Activated CD4-positive, alpha-beta T cell treated with anti-CD3 and anti-CD28 coated beads, Interleukin-2, amount 50 U/mL, for 24 hours (primary cell): ENCODE data around the gene MASP1.
"Not testable (repeated sequence)": the region's sequence is repeated elsewhere in the genome, so short reads cannot be mapped to it uniquely, and the experiment has no call there.

Experiments used
- DNase-seq, 2 donors: peaks; one replicate each; pipeline ENCODE4 v3.0.0-alpha.2; 2020; ENCODE audit warnings: low read depth in 1 of 2, low spot score in 1 of 2

MASP1 gene

GRCh38 chr3:187267306-187267705 lies 24.2 kb downstream of the MASP1 start:
- DNase-seq = no peak

GRCh38 chr3:187266691-187267090 lies 24.8 kb downstream of the MASP1 start:
- DNase-seq = no peak

- no peak for DNase-seq
Observed at GRCh38 chr3:187265461-187265955, 26.0 kb downstream of the MASP1 start.

GRCh38 chr3:187264911-187265310 lies 26.6 kb downstream of the MASP1 start:
- no peak for DNase-seq

GRCh38 chr3:187264021-187264420 lies 27.5 kb downstream of the MASP1 start:
- no peak for DNase-seq

GRCh38 chr3:187263270-187263669 lies 28.3 kb downstream of the MASP1 start:
- no peak for DNase-seq

GRCh38 chr3:187262360-187262759 lies 29.2 kb downstream of the MASP1 start:
- DNase-seq = no peak

- DNase-seq = no peak
Observed at GRCh38 chr3:187261541-187261969, 30.0 kb downstream of the MASP1 start.

- no peak for DNase-seq
Observed at GRCh38 chr3:187259171-187259570, 32.4 kb downstream of the MASP1 start.

- DNase-seq = no peak
Observed at GRCh38 chr3:187257992-187258692, 33.4 kb downstream of the MASP1 start.

GRCh38 chr3:187257471-187257870 lies 34.1 kb downstream of the MASP1 start:
- DNase-seq = no peak

GRCh38 chr3:187256051-187256616 lies 35.4 kb downstream of the MASP1 start:
- no peak for DNase-seq

GRCh38 chr3:187255314-187255713 lies 36.2 kb downstream of the MASP1 start:
- DNase-seq = no peak

- DNase-seq = no peak
Observed at GRCh38 chr3:187252311-187252710, 39.2 kb downstream of the MASP1 start.

GRCh38 chr3:187251599-187251998 lies 39.9 kb downstream of the MASP1 start:
- no peak for DNase-seq

- DNase-seq = no peak
Observed at GRCh38 chr3:187247398-187247797, 44.1 kb downstream of the MASP1 start.

GRCh38 chr3:187243933-187244524 lies 47.5 kb downstream of the MASP1 start:
- DNase-seq = no peak

- DNase-seq = no peak
Observed at GRCh38 chr3:187242900-187243299, 48.6 kb downstream of the MASP1 start.

GRCh38 chr3:187242435-187242834 lies 49.1 kb downstream of the MASP1 start:
- DNase-seq = no peak

- not testable (repeated sequence) for DNase-seq
Observed at GRCh38 chr3:187238835-187239234, 52.7 kb downstream of the MASP1 start.

GRCh38 chr3:187238239-187238638 lies 53.3 kb downstream of the MASP1 start:
- no peak for DNase-seq

- DNase-seq = no peak
Observed at GRCh38 chr3:187237741-187238140, 53.8 kb downstream of the MASP1 start.
